Skeletal muscle tissue (tissue), 4 donors: Measurements from ENCODE around the gene ZNF436. TPM values are rescaled to one million over a fixed set of nuclear protein-coding genes. Genes with fewer than 3 reads are reported as not detected.

ENCODE experiments used
- H3K27ac ChIP-seq: one replicate; pipeline ENCODE4 v1.7.0; 2013; ENCODE audit warnings: mild to moderate bottlenecking, low read depth, low read length, inconsistent platforms
- H3K27me3 ChIP-seq, 3 donors: one replicate each; pipeline ENCODE4 v1.7.0; 2013; ENCODE audit warnings: low read length in 3 of 3; ENCODE audit not compliant: control insufficient read depth in 3 of 3, insufficient read depth in 3 of 3
- H3K36me3 ChIP-seq, 3 donors: one replicate each; pipeline ENCODE4 v1.7.0; 2013; ENCODE audit warnings: low read length in 3 of 3; ENCODE audit not compliant: control insufficient read depth in 3 of 3, insufficient read depth in 3 of 3
- H3K4me1 ChIP-seq, 3 donors: one replicate each; pipeline ENCODE4 v1.7.0; 2013; ENCODE audit warnings: low read length in 3 of 3, mild to moderate bottlenecking in 3 of 3; ENCODE audit not compliant: control insufficient read depth in 3 of 3, insufficient read depth in 3 of 3
- H3K4me3 ChIP-seq, 3 donors: one replicate each; pipeline ENCODE4 v1.7.0; 2013; ENCODE audit warnings: low read length in 3 of 3
- H3K9ac ChIP-seq, 3 donors: one replicate each; pipeline ENCODE4 v1.7.0; 2013; ENCODE audit warnings: low read length in 3 of 3, mild to moderate bottlenecking in 3 of 3, moderate library complexity in 2 of 3, low read depth in 1 of 3
- H3K9me3 ChIP-seq, 3 donors: one replicate each; pipeline ENCODE4 v1.7.0; 2013; ENCODE audit warnings: low read length in 3 of 3; ENCODE audit not compliant: control insufficient read depth in 3 of 3
- total RNA-seq: library from RNA; depleted of rRNA; stranded (reverse); fragments of >200 nt; gene quantifications from one replicate; pipeline ENCODE4 v1.2.3, GENCODE V29; 2014
- donor health status: Osteomylitis.

Gene ZNF436
- total RNA-seq, 1 donor from 2014 or later: 67.3 TPM

GRCh38 chr1:23368562-23369334, 888 bp downstream of the ZNF436 start:
- H3K9me3 ChIP-seq: peaks cover 0 to 4% (median 0%) of the 10 kb centered on the region in 3 donors
- no peaks in the 10 kb centered on the region for H3K27me3 ChIP-seq
- peaks cover 50 to 64% (median 57%) of the 10 kb centered on the region in 3 donors for H3K4me1 ChIP-seq
- H3K27ac ChIP-seq: peak overlapping the region; percentile 98
- peak overlapping the region; percentile 99 to 100 (median 100) for H3K4me3 ChIP-seq
- H3K36me3 ChIP-seq: peaks cover 22 to 31% (median 23%) of the 10 kb centered on the region in 3 donors
- peak overlapping the region; percentile 99 to 100 (median 99) for H3K9ac ChIP-seq

GRCh38 chr1:23367791-23368561, 1.7 kb downstream of the ZNF436 start:
- Histone ChIP-seq H3K9ac (peak overlapping the region; percentile 99 to 100 (median 99)), H3K4me3 (peak overlapping the region; percentile 99 to 100 (median 100)), H3K36me3 (peaks cover 29 to 38% (median 30%) of the 10 kb centered on the region in 3 donors), H3K27ac (peak overlapping the region; percentile 98), H3K4me1 (peaks cover 44 to 57% (median 53%) of the 10 kb centered on the region in 3 donors), H3K9me3 (peaks cover 0 to 5% (median 1%) of the 10 kb centered on the region in 3 donors), H3K27me3 (no peaks in the 10 kb centered on the region)

GRCh38 chr1:23367451-23367790, 2.2 kb downstream of the ZNF436 start:
- peak overlapping the region; percentile 98 for H3K27ac ChIP-seq
- peaks cover 39 to 51% (median 48%) of the 10 kb centered on the region in 3 donors for H3K4me1 ChIP-seq
- H3K9me3 ChIP-seq: peaks cover 4 to 11% (median 7%) of the 10 kb centered on the region in 3 donors
- H3K36me3 ChIP-seq: peaks cover 34 to 43% (median 36%) of the 10 kb centered on the region in 3 donors
- H3K27me3 ChIP-seq: no peaks in the 10 kb centered on the region
- H3K9ac ChIP-seq: peak overlapping the region; percentile 95 to 99 (median 99)
- peak overlapping the region; percentile 99 to 100 (median 100) for H3K4me3 ChIP-seq

GRCh38 chr1:23366598-23366997, 3.0 kb downstream of the ZNF436 start:
- H3K27me3 ChIP-seq: no peaks in the 10 kb centered on the region
- H3K27ac ChIP-seq: no peak overlapping the region
- peaks cover 12 to 19% (median 14%) of the 10 kb centered on the region in 3 donors for H3K9me3 ChIP-seq
- peak overlapping the region in 1 of 3 donors; percentile 11 for H3K4me3 ChIP-seq
- peaks cover 31 to 43% (median 39%) of the 10 kb centered on the region in 3 donors for H3K4me1 ChIP-seq
- no peak overlapping the region for H3K9ac ChIP-seq
- H3K36me3 ChIP-seq: peaks cover 43 to 51% (median 44%) of the 10 kb centered on the region in 3 donors

- no peak overlapping the region for H3K27ac ChIP-seq
- H3K9me3 ChIP-seq: peaks cover 16 to 24% (median 18%) of the 10 kb centered on the region in 3 donors
- H3K27me3 ChIP-seq: no peaks in the 10 kb centered on the region
- H3K36me3 ChIP-seq: peaks cover 47 to 56% (median 49%) of the 10 kb centered on the region in 3 donors
- H3K4me1 ChIP-seq: peaks cover 27 to 38% (median 35%) of the 10 kb centered on the region in 3 donors
- no peak overlapping the region for H3K4me3 ChIP-seq
- no peak overlapping the region for H3K9ac ChIP-seq
These were observed 3.5 kb downstream of the ZNF436 start for GRCh38 chr1:23366146-23366545.

GRCh38 chr1:23362218-23362713, 7.4 kb downstream of the ZNF436 start:
- H3K36me3 ChIP-seq: peaks cover 61 to 69% (median 67%) of the 10 kb centered on the region in 3 donors
- H3K9me3 ChIP-seq: peaks cover 22 to 37% (median 29%) of the 10 kb centered on the region in 3 donors
- peak overlapping the region in 2 of 3 donors; percentile 24 to 54 for H3K4me3 ChIP-seq

GRCh38 chr1:23358310-23358875, 11.2 kb downstream of the ZNF436 start:
- H3K4me1 ChIP-seq: no peaks in the 10 kb centered on the region
- no peak overlapping the region for H3K27ac ChIP-seq
- peaks cover 38 to 41% (median 39%) of the 10 kb centered on the region in 3 donors for H3K36me3 ChIP-seq
- no peaks in the 10 kb centered on the region for H3K27me3 ChIP-seq
- H3K9ac ChIP-seq: no peak overlapping the region
- peaks cover 22 to 32% (median 29%) of the 10 kb centered on the region in 3 donors for H3K9me3 ChIP-seq
- no peak overlapping the region for H3K4me3 ChIP-seq

More at GRCh38 chr1:23362218-23362713, 7.4 kb downstream of the ZNF436 start:
- Histone ChIP-seq H3K9ac (no peak overlapping the region), H3K27me3 (no peaks in the 10 kb centered on the region), H3K27ac (no peak overlapping the region), H3K4me1 (peaks cover 1 to 9% (median 6%) of the 10 kb centered on the region in 3 donors)

- H3K36me3 ChIP-seq: peaks cover 29 to 30% (median 30%) of the 10 kb centered on the region in 3 donors
- no peaks in the 10 kb centered on the region for H3K27me3 ChIP-seq
- H3K4me1 ChIP-seq: no peaks in the 10 kb centered on the region
- H3K27ac ChIP-seq: no peak overlapping the region
- H3K4me3 ChIP-seq: no peak overlapping the region
- peaks cover 17 to 25% (median 21%) of the 10 kb centered on the region in 3 donors for H3K9me3 ChIP-seq
- H3K9ac ChIP-seq: no peak overlapping the region
These were observed 12.3 kb downstream of the ZNF436 start for GRCh38 chr1:23357138-23357908.
